Adipocyte (in vitro differentiated cells): Measurements from ENCODE around the gene KIAA0040.

Experiments
- DNase-seq: peaks from one replicate; pipeline ENCODE4 v3.0.0-alpha.2; 2015; ENCODE audit warnings: low read depth
- H3K27me3 ChIP-seq: replicated peaks from 2 replicates; pipeline ENCODE4 v1.7.0; 2013; ENCODE audit warnings: mild to moderate bottlenecking, low read length, moderate library complexity; ENCODE audit not compliant: control insufficient read depth, insufficient read depth
- H3K36me3 ChIP-seq: 2 replicates; pipeline ENCODE4 v1.7.0; 2013; ENCODE audit warnings: low read length, mild to moderate bottlenecking, moderate library complexity; ENCODE audit not compliant: control insufficient read depth, insufficient read depth, severe bottlenecking
- H3K4me1 ChIP-seq: 2 replicates; pipeline ENCODE4 v1.7.0; 2013; ENCODE audit warnings: mild to moderate bottlenecking, low read length, moderate library complexity; ENCODE audit not compliant: control insufficient read depth, insufficient read depth
- H3K4me3 ChIP-seq: 2 replicates; pipeline ENCODE4 v1.7.0; 2013; ENCODE audit warnings: mild to moderate bottlenecking, low read length, moderate library complexity
- H3K9ac ChIP-seq: 2 replicates; pipeline ENCODE4 v1.7.0; 2013; ENCODE audit warnings: mild to moderate bottlenecking, low read length, moderate library complexity
- H3K9me3 ChIP-seq: 2 replicates; pipeline ENCODE4 v1.7.0; 2013; ENCODE audit warnings: mild to moderate bottlenecking, low read length, moderate library complexity; ENCODE audit not compliant: control insufficient read depth

The KIAA0040 gene

GRCh38 chr1:175192630-175193526 is at the start of gene KIAA0040:
TSS of gene KIAA0040 (minus strand) at chr1:175192776. CDS start at chr1:175161013, 31,763 bp downstream.
- Histone ChIP-seq H3K9ac (peak within 1 kb of the TSS; percentile 72), H3K4me1 (peaks cover 15% of the 10 kb centered on the region), H3K27me3 (peaks cover 19% of the 10 kb centered on the region), H3K4me3 (peak within 1 kb of the TSS; percentile 83), H3K36me3 (no peaks in the 10 kb centered on the region), H3K9me3 (no peaks in the 10 kb centered on the region)
- peak; percentile 57 for DNase-seq

DNA sequence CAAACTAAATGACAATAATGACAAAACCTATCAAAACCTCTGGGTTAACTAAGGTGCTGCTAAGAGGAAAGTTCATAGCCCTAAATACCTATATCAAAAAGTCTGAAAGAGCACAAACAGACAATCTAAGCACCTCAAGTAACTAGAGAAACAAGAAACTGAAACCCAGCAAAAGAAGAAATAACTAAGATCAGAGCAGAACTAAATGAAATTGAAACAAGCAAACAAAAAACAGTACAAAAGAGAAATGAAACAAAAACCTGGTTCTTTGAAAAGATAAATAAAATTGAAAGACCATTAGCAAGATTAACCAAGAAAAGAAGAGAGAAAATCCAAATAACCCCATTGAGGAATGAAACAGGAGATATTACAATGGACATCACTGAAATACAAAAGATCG is 44.8 kb upstream of the KIAA0040 start:
- Histone ChIP-seq H3K4me1 (peaks cover 8% of the 10 kb centered on the region), H3K9ac (no peak overlapping the region), H3K9me3 (peaks cover 6% of the 10 kb centered on the region), H3K4me3 (no peak overlapping the region), H3K36me3 (no peaks in the 10 kb centered on the region), H3K27me3 (no peaks in the 10 kb centered on the region)
- DNase-seq = no peak

DNA sequence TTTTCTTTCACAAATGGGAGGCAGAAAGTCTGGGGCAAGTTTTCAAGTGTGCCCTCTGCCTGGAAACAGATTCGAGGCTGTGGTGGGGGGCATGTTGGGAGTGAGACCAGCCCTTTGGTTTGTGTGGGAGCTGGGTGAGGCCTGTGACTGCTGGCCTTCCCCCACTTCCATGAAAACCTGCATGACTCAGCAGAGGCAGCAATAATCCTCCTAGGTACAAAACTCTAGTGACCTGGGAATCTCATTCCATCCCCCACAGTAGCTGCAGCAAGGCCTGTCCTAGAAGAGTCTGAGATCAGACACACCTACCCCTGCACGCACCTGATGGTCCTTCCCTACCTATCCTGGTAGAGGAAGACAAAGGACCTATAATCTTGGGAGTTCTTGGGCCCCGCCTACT is 42.1 kb upstream of the KIAA0040 start:
- no peak overlapping the region for H3K4me3 ChIP-seq
- H3K9me3 ChIP-seq = peaks cover 6% of the 10 kb centered on the region
- no peaks in the 10 kb centered on the region for H3K36me3 ChIP-seq
- H3K9ac ChIP-seq = no peak overlapping the region
- DNase-seq = no peak
- H3K4me1 ChIP-seq = peaks cover 8% of the 10 kb centered on the region
- H3K27me3 ChIP-seq = no peaks in the 10 kb centered on the region

DNA sequence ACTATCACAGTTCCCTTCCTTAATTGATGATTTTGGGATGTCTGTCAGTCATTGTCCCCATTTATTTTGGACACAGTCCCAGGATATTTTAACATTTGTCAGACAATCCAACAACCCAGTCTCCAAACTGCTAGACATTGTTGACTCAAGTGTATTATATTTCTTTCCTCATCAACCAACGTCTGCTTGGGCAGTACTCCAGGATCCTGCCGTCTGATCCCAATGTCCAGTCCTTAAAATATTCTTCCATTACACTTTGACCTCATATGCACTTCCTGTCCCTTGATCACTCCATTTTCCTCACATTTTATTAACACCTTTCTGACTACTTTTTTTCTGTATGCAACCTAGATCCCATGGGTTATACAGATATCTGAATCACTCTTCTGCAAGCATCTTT is 39.8 kb upstream of the KIAA0040 start:
- Histone ChIP-seq H3K9me3 (peaks cover 6% of the 10 kb centered on the region), H3K27me3 (no peaks in the 10 kb centered on the region), H3K36me3 (no peaks in the 10 kb centered on the region), H3K9ac (no peak overlapping the region), H3K4me3 (no peak overlapping the region), H3K4me1 (peaks cover 8% of the 10 kb centered on the region)
- DNase-seq = no peak

GRCh38 chr1:175225805-175226129 is 33.2 kb upstream of the KIAA0040 start:
- H3K4me1 ChIP-seq = peaks cover 7% of the 10 kb centered on the region
- no peak for DNase-seq
- H3K27me3 ChIP-seq = no peaks in the 10 kb centered on the region
- no peak overlapping the region for H3K4me3 ChIP-seq
- no peaks in the 10 kb centered on the region for H3K36me3 ChIP-seq
- H3K9ac ChIP-seq = no peak overlapping the region
- no peaks in the 10 kb centered on the region for H3K9me3 ChIP-seq

GRCh38 chr1:175222296-175222938 is 29.8 kb upstream of the KIAA0040 start:
- Histone ChIP-seq H3K4me3 (no peak overlapping the region), H3K36me3 (no peaks in the 10 kb centered on the region), H3K4me1 (peaks cover 15% of the 10 kb centered on the region), H3K9ac (no peak overlapping the region), H3K9me3 (no peaks in the 10 kb centered on the region), H3K27me3 (no peaks in the 10 kb centered on the region)
- no peak for DNase-seq

- no peak for DNase-seq
- Histone ChIP-seq H3K27me3 (no peaks in the 10 kb centered on the region), H3K4me3 (no peak overlapping the region), H3K4me1 (peaks cover 15% of the 10 kb centered on the region), H3K9ac (no peak overlapping the region), H3K36me3 (no peaks in the 10 kb centered on the region), H3K9me3 (no peaks in the 10 kb centered on the region)
Observed at GRCh38 chr1:175221557-175222175, 29.1 kb upstream of the KIAA0040 start.

- no peaks in the 10 kb centered on the region for H3K36me3 ChIP-seq
- no peaks in the 10 kb centered on the region for H3K9me3 ChIP-seq
- no peak overlapping the region for H3K9ac ChIP-seq
- H3K4me1 ChIP-seq = peaks cover 15% of the 10 kb centered on the region
- DNase-seq = no peak
- H3K27me3 ChIP-seq = no peaks in the 10 kb centered on the region
- H3K4me3 ChIP-seq = no peak overlapping the region
Observed at GRCh38 chr1:175220853-175221556, 28.4 kb upstream of the KIAA0040 start.

- no peaks in the 10 kb centered on the region for H3K36me3 ChIP-seq
- no peaks in the 10 kb centered on the region for H3K27me3 ChIP-seq
- DNase-seq = no peak
- no peak overlapping the region for H3K4me3 ChIP-seq
- H3K9me3 ChIP-seq = no peaks in the 10 kb centered on the region
- peaks cover 15% of the 10 kb centered on the region for H3K4me1 ChIP-seq
- no peak overlapping the region for H3K9ac ChIP-seq
Observed at GRCh38 chr1:175219774-175220173, 27.2 kb upstream of the KIAA0040 start.

DNA sequence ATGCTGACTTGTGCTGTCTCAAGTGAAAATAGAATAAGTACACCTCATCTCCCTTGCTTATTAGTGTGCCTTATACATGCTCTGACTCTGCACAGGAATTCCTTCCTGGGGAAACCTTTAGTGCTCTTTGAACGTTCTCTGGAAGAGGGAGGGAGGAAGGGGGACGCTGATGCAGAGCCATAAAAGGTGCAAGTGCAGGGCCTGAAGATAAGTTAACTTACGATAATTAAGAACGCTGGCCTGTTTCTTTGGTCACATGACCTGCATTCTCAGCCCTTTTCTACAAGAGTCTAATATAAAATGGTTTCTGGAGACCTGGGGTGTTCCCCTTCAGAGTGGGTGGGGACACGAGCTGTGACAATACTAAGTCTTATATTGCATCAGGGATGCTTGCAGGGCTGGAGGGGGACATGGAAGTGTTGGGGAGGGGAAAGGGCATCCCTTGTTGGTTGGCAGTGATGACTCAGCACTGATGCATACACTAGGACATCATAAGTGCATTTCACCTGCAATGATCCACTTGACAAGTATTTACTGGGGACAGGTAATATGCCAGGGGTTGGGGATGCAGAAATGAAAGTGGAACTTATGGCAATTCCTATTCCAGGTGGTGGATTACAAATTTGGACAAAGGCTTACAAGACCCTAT is 26.3 kb upstream of the KIAA0040 start:
- Histone ChIP-seq H3K9ac (no peak overlapping the region), H3K36me3 (no peaks in the 10 kb centered on the region), H3K27me3 (no peaks in the 10 kb centered on the region), H3K9me3 (peaks cover under 1% of the 10 kb centered on the region), H3K4me3 (no peak overlapping the region), H3K4me1 (peaks cover 15% of the 10 kb centered on the region)
- DNase-seq = no peak
